PC-3 (cell line): ENCODE data around the gene SLC13A4. TPM values are rescaled to one million over a fixed set of nuclear protein-coding genes. Genes with fewer than 3 reads are reported as not detected.
"Not testable (repeated sequence)": the region's sequence is repeated elsewhere in the genome, so short reads cannot be mapped to it uniquely, and the experiment has no call there.

Source experiments
- ATAC-seq: fragments of 200-7000 bp; cut with Tn5 transposase; 2 replicates; pipeline ENCODE4 v1.9.1; 2020; ENCODE audit warnings: mild to moderate bottlenecking, moderate library complexity
- BruUV-seq: library from RNA; stranded (reverse); fragments of 400-500 nt; replicated peaks from 2 replicates; lab custom pipeline; 2021; lab: Mats Ljungman, UMichigan
- CTCF ChIA-PET: fragments of 300-600 bp; sonication (Branson Sonifier 250); formaldehyde crosslinking; loops from one replicate; lab custom pipeline; 2022; ENCODE audit warnings: antibody characterized with exemption; lab: Charles Lee
- POLR2A ChIA-PET: fragments of 300-600 bp; sonication (Branson Sonifier 250); formaldehyde crosslinking; loops from one replicate; lab custom pipeline; 2022; ENCODE audit warnings: antibody characterized with exemption; ENCODE audit not compliant: unreplicated experiment; lab: Charles Lee
- DNase-seq: peaks from one replicate; pipeline ENCODE4 v3.0.0-alpha.2; 2015
- H2AFZ ChIP-seq: fragments of 300-600 bp; sonication (generic); 2 replicates; pipeline ENCODE4 v1.6.0; 2016; ENCODE audit warnings: antibody characterized with exemption, low read length
- H3F3A ChIP-seq: fragments of 300-600 bp; sonication (generic); one replicate; pipeline ENCODE4 v1.6.0; 2017; ENCODE audit warnings: antibody characterized with exemption, low read length, control low read depth, mild to moderate bottlenecking; ENCODE audit not compliant: unreplicated experiment
- H3K27ac ChIP-seq: fragments of 300-600 bp; sonication (generic); 2 replicates; pipeline ENCODE4 v1.5.1; 2016; ENCODE audit warnings: mild to moderate bottlenecking, low read length
- H3K27me3 ChIP-seq: fragments of 300-600 bp; sonication (generic); 2 replicates; pipeline ENCODE4 v1.6.1; 2016; ENCODE audit warnings: low read length, mixed read lengths
- H3K36me3 ChIP-seq: fragments of 300-600 bp; sonication (generic); 2 replicates; pipeline ENCODE4 v1.6.1; 2016; ENCODE audit warnings: low read depth, mixed run types, low read length, mixed read lengths
- H3K4me1 ChIP-seq: fragments of 300-600 bp; sonication (generic); 2 replicates; pipeline ENCODE4 v1.5.1; 2016; ENCODE audit warnings: low read length; ENCODE audit not compliant: insufficient read depth
- H3K4me2 ChIP-seq: fragments of 300-600 bp; sonication (generic); 2 replicates; pipeline ENCODE4 v1.6.0; 2016; ENCODE audit warnings: low read length
- H3K4me3 ChIP-seq: fragments of 300-600 bp; sonication (generic); 2 replicates; pipeline ENCODE4 v1.5.1; 2016; ENCODE audit warnings: mild to moderate bottlenecking, low read length, mixed read lengths
- H3K79me2 ChIP-seq: fragments of 300-600 bp; sonication (generic); 2 replicates; pipeline ENCODE4 v1.6.1; 2017; ENCODE audit warnings: low read length, mixed read lengths
- H3K9ac ChIP-seq: fragments of 300-600 bp; sonication (generic); 2 replicates; pipeline ENCODE4 v1.6.0; 2016; ENCODE audit warnings: mild to moderate bottlenecking, low read length
- H3K9me2 ChIP-seq: fragments of 300-600 bp; sonication (generic); replicated peaks from 2 replicates; pipeline ENCODE4 v1.6.1; 2016; ENCODE audit warnings: mixed run types, low read length, mixed read lengths
- H3K9me3 ChIP-seq: fragments of 300-600 bp; sonication (generic); 2 replicates; pipeline ENCODE4 v1.6.1; 2016; ENCODE audit warnings: low read length, mixed read lengths
- H4K20me1 ChIP-seq: fragments of 300-600 bp; sonication (generic); 2 replicates; pipeline ENCODE4 v1.6.1; 2016; ENCODE audit warnings: low read length, mixed read lengths
- CTCF ChIP-seq: fragments of 300-600 bp; sonication (generic); conservative IDR thresholded peaks from 2 replicates; pipeline ENCODE4 v1.5.1; 2017; ENCODE audit warnings: antibody characterized with exemption, low read depth, mild to moderate bottlenecking, low read length
- EZH2 ChIP-seq: fragments of 300-600 bp; sonication (generic); IDR thresholded peaks from one replicate; pipeline ENCODE4 v1.6.1; 2017; ENCODE audit warnings: antibody characterized with exemption, mild to moderate bottlenecking, low read length; ENCODE audit not compliant: unreplicated experiment
- EZH2phosphoT487 ChIP-seq: fragments of 300-600 bp; sonication (generic); IDR thresholded peaks from 2 replicates; pipeline ENCODE4 v1.6.1; 2018; ENCODE audit warnings: mild to moderate bottlenecking, antibody characterized with exemption, low read length, borderline replicate concordance
- intact Hi-C: fragments of 100-400 bp; cut with micrococcal nuclease; formaldehyde crosslinking; loops from 2 replicates; pipeline ENCODE4 v1.9.0; 2023
- total RNA-seq: library from RNA; depleted of rRNA; stranded (reverse); fragments of >200 nt; gene quantifications from 2 replicates; pipeline ENCODE4 v1.2.3, GENCODE V29; 2014

The SLC13A4 gene
- total RNA-seq, 1 experiment from 2014 or later: not detected

- Histone ChIP-seq H3K4me3 (no peak overlapping the region), H3F3A (no peaks in the 10 kb centered on the region), H3K9me3 (no peaks in the 10 kb centered on the region), H3K4me1 (peaks cover 29% of the 10 kb centered on the region), H3K9me2 (no peaks in the 10 kb centered on the region), H4K20me1 (no peaks in the 10 kb centered on the region), H3K36me3 (no peaks in the 10 kb centered on the region), H3K27ac (no peak overlapping the region), H2AFZ (no peak overlapping the region), H3K79me2 (no peaks in the 10 kb centered on the region), H3K4me2 (no peak overlapping the region), H3K9ac (no peak overlapping the region), H3K27me3 (no peaks in the 10 kb centered on the region)
- POLR2A ChIA-PET: no interaction called here
- ATAC-seq: no peak
- no peak for TF ChIP-seq EZH2phosphoT487
- no peak for TF ChIP-seq CTCF
- TF ChIP-seq EZH2: no peak
- CTCF ChIA-PET: no interaction called here
- BruUV-seq: no TSS peak
- intact Hi-C loops: no loop called here
- DNase-seq: no peak
Observed at GRCh38 chr7:135742371-135742770, 14.4 kb upstream of the SLC13A4 start.

GRCh38 chr7:135741905-135742304 is 13.9 kb upstream of the SLC13A4 start:
- ATAC-seq (no peak), DNase-seq (no peak)
- intact Hi-C loops: no loop called here
- TF ChIP-seq EZH2phosphoT487: no peak
- no peak for TF ChIP-seq EZH2
- no peak for TF ChIP-seq CTCF
- no TSS peak for BruUV-seq
- Histone ChIP-seq H3K9ac (no peak overlapping the region), H3K9me2 (no peaks in the 10 kb centered on the region), H3K4me2 (no peak overlapping the region), H3K4me1 (peaks cover 29% of the 10 kb centered on the region), H3F3A (no peaks in the 10 kb centered on the region), H3K4me3 (no peak overlapping the region), H3K79me2 (no peaks in the 10 kb centered on the region), H4K20me1 (no peaks in the 10 kb centered on the region), H2AFZ (no peak overlapping the region), H3K27ac (no peak overlapping the region), H3K9me3 (no peaks in the 10 kb centered on the region), H3K36me3 (no peaks in the 10 kb centered on the region), H3K27me3 (no peaks in the 10 kb centered on the region)
- CTCF ChIA-PET: no interaction called here
- POLR2A ChIA-PET: no interaction called here

GRCh38 chr7:135740889-135741288 is 12.9 kb upstream of the SLC13A4 start:
- CTCF ChIA-PET: no interaction called here
- H3K27me3 ChIP-seq: no peaks in the 10 kb centered on the region

GRCh38 chr7:135737306-135737647 is 9.3 kb upstream of the SLC13A4 start:
- DNase-seq, BruUV-seq, CTCF ChIA-PET, H3K9me3 ChIP-seq, H3K36me3 ChIP-seq, H3K79me2 ChIP-seq, intact Hi-C loops, H3K9me2 ChIP-seq, ATAC-seq, H3K9ac ChIP-seq, H3K27ac ChIP-seq, H3K4me1 ChIP-seq, POLR2A ChIA-PET, H3K4me2 ChIP-seq, H3K4me3 ChIP-seq, H4K20me1 ChIP-seq, H3K27me3 ChIP-seq, H3F3A ChIP-seq, H2AFZ ChIP-seq: not testable (repeated sequence)

More at GRCh38 chr7:135740889-135741288, 12.9 kb upstream of the SLC13A4 start:
- H3K9me2 ChIP-seq: no peaks in the 10 kb centered on the region
- H2AFZ ChIP-seq: no peak overlapping the region
- ATAC-seq: no peak
- no peaks in the 10 kb centered on the region for H4K20me1 ChIP-seq
- no peaks in the 10 kb centered on the region for H3K79me2 ChIP-seq
- H3F3A ChIP-seq: no peaks in the 10 kb centered on the region
- TF ChIP-seq CTCF (no peak), EZH2 (no peak), EZH2phosphoT487 (no peak)
- H3K4me2 ChIP-seq: no peak overlapping the region
- no peaks in the 10 kb centered on the region for H3K36me3 ChIP-seq
- H3K9me3 ChIP-seq: no peaks in the 10 kb centered on the region
- POLR2A ChIA-PET: no interaction called here
- peaks cover 22% of the 10 kb centered on the region for H3K4me1 ChIP-seq
- no peak overlapping the region for H3K27ac ChIP-seq
- no peak overlapping the region for H3K9ac ChIP-seq
- DNase-seq: no peak
- intact Hi-C loops: no loop called here
- BruUV-seq: no TSS peak
- H3K4me3 ChIP-seq: no peak overlapping the region
